Activated T-cell treated with anti-CD3 and anti-CD28 coated beads, Interleukin-2, amount 50 U/mL, for 48 hours (primary cell): ENCODE data around the gene CD109.
A peak's percentile ranks its signal among the peaks of the same experiment; 100 is the strongest.
"Not testable (repeated sequence)": the region's sequence is repeated elsewhere in the genome, so short reads cannot be mapped to it uniquely, and the experiment has no call there.

ENCODE experiments used
- DNase-seq, 2 experiments: peaks; one replicate each; pipeline ENCODE4 v3.0.0-alpha.2; 2020

CD109 gene

DNA sequence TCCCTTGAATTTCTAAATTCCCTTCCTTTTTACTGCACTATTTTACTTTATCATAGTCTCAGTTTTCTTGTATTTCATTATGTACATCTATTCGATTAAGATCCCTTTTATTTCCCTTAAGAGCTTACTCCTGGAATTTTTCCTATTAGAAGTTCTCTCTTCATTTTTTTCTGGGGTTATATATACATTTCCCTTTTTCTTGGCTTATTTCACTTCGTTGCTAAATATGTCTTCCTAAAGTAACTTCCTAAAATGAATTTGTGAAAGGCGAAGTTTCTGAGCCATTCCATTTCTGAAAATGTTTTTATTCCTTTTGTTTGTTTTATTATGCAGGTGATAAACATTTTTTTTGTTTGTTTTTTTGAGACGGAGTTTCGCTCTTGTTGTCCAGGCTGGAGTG lies 5.9 kb upstream of the CD109 start:
- DNase-seq = no peak

DNA sequence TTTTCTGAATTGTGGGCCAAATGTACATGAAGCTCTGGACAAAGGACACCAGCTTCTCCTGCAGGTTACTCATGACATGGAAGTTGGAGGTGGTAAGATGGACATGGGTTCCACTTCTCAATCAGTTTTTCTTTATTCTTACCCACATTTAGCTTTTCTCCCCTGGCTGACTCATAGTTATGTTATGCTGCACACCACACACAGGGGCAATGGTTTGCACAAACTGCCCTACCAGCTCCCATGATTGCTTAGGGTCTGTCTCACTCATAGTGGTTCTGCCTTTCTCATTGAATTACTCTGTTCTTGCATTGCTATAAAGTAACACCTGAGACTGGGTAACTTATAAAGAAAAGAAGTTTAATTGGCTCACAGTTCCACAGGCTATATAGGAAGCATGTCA lies 4.5 kb upstream of the CD109 start:
- no peak for DNase-seq

DNA sequence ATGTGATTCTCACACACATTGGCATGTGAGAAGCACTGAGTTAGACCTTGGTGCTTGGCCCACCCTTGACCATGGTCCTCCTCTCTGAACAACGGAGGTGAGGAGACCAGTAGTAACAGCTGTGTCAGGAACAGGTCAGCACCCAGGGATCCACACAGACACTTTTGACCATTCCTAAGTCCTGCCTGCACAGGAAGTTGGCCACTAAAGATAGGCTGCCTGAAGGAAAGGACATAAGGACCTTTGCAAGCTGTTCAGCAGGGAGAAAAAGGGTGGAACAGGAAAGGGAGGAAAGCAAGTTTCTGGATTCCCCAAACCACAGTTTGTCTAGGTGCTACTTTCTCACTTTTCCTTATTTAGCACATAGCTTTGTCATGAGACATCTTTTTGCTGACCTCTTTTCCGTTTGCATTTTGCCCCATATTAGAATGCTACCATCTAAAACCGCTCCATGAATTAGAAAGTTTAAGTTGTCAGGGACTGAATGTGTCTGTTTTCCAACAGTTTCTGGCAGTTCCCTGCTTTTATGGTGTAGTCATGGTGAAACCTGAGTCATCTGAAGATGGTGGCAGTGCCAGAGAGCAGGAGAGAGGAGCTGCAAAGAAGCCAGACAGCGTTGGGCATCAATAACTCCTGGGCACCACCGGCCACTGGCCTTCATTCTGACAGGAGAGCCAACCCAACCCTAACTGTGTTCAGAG lies 1.1 kb upstream of the CD109 start:
- peak; percentile 42 to 54 for DNase-seq

DNA sequence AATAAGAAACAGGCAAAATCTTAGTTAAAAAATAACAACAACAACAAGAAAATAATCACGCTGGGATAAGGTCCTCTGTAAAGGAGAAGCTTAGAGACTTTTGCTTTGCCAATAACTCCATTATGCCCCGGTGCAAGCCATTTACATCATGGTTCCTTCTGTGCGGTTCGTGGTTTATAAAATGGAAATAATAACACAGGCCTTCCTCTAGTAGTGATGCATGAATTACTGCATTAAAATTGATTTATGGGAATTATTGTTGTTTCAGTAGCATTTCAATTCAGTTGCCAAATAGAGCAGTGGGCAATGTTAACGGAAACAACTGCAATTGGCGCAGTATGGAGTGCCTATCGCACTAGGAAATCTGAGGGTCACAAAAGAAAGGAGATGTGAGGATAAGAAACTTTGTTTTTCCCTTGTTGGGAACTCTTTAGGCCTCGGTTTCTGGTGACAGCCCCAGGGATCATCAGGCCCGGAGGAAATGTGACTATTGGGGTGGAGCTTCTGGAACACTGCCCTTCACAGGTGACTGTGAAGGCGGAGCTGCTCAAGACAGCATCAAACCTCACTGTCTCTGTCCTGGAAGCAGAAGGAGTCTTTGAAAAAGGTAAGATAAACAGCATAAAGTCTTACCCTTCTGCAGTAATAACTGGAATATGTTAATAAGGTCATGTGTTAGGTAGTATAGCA lies 1.1 kb downstream of the CD109 start:
- DNase-seq = peak in 1 of 2 experiments; percentile 34

DNA sequence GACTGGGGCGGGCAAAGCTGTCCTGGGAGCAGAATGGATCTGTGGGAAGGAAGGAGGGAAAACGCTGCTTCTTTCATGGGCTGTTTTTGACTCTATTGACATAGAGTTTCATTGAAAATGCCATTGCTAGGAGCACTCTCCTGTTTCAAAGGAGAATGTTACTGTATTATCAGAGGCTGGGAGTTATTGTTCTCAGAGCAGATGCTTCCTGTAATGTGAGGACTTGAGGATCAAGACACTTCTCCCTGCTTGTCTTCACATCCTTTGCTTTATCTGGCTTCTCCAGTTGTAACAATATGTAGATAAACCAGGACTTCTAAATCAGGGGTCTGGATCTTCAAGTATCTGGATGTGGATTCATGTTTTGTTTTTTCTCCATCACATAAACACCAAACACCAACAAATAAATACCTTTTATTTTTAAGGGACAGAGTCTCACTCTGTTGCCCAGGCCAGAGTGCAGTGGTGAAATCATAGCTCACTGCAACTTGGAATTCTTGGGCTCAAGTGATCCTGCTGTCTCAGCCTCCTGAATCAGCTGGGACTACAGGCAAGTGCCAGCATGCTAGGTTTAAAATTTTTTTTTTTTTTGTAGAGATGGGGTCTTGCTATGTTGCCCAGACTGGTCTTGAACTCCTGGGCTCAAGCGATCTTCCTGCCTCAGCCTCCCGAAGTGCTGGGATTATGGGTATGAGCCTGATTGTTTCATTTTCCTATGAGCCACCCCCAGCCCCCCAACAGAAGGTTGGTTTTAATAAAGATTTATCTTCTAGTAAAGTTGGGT lies 3.9 kb downstream of the CD109 start:
- no peak for DNase-seq

DNA sequence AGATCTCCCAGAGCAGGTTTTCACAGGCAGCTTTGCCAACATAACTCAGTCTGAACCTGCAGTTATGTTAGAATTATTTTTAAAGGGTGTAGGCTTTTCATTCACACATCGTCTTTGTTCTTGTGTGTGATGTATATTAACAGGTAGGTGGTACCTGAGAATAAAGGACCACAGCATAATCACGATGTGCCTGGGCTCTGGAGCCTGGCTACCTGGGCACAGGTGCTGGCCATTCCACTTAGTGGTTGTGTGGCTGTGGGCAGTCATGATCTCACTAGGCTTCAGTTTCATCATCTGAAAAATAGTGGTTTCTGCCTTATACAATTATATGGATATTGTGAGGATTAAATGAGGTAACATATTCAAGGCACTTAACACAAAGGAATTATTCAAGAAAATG lies 6.4 kb downstream of the CD109 start:
- DNase-seq = no peak

DNA sequence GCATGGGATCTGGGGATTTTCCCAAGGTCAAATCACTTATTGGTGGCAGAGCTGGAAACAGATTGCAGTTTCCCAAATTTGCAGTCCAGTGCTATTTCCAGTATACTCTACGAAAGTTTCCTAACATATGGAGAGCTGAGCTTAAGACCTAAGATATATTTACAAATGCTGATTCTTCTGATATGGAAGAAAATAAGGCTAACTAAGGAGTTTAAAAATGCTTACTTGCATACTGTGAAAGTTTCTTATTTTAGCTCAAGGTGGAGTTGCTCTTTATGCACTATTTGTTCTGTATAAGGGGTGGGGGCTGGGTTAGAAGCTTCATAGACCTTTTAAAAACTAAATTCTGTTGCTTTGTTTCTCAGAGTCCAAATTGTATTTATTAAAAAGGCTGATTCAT lies 7.5 kb downstream of the CD109 start:
- no peak for DNase-seq

DNA sequence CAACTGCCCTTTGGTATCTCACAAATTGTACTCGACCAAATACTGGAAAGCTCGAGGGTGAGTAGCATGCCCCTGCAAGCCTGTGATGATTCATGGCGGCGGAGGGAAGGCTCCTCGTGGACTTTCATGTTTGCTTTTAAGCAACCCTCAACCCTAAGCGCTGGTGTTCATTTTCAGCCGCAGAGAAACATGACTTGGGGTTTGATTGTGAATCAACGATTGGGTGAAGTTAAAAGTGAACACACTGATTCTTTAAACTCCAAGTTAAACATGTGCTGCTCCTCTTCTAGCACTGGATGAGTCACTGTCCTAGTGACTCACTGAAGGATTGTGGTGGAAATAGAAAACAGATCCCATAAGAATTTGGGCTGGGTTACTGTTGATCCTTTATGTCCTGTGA lies 8.3 kb downstream of the CD109 start:
- peak; percentile 73 to 77 for DNase-seq

DNA sequence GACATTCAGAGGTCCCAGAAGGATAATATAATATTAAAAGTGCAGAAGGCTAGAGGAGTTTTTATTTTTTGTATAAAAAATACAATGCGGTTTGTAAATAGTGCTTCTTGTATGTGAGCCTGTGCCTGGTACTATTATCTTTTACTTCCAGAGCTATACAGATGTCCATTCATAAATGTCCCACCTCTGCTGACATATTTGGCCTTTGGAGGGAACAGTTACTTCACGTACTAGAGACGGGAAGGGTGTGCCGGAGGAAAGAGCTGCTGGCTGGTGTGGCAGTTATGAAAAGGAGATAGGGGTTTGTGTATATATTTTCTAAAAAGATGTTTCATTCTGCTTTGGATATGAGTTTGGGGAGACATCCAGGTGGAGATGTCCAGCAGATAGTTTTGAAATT lies 8.8 kb downstream of the CD109 start:
- no peak for DNase-seq

DNA sequence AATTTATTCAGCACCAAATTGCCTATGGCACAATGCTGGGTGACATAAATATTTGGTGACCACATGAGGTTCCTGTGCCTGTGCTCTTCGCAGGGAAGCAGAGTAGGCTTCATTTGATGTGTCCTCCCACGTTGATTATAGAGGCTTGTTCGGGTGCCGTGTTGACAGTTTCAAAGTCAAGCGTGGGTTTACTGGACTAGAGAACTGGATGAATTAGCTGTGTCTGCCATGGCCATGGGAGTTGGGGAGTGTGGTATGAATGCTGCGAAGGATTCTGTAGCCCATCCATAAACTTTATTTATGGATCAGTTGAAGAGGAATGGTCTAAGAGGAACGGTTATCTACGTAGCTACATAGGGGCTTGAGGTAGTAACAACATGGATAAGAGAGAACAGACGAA lies 11.0 kb downstream of the CD109 start:
- no peak for DNase-seq

DNA sequence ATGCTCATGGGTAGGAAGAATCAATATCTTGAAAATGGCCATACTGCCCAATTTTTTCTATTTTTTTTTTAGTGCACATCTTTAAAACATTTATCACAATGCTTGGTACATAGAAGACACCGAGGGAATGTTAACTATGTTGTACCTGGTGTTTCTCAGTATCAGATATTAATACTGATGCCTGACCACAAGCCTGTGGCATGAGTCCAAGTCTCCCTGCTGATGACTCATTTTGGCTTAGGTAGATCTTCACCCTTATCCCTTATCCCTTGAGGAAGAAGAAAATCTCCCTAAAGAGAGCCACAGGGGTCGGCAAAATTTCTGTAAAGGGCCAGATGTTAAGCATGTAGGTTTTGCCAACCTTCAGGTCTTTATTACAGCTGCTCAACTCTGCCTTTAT lies 14.5 kb downstream of the CD109 start:
- no peak for DNase-seq

DNA sequence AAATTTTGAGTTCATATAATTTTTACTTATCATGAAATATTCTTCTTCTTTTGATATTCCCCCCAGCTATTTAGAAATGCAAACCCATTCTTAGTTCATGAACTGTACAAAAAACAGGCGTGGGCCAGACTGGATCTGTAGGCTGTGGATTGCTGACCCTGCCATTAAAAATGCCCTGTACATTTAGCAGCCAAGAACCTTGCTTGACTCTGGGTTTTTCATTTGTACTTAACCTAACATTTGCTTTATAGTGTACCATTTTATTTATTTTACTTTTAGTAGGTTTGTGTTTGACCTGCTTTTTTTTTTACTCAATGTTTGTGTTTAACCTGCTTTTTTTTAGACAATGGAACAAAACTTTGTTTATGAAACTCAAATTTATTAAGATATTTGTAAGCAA lies 14.9 kb downstream of the CD109 start:
- no peak for DNase-seq

DNA sequence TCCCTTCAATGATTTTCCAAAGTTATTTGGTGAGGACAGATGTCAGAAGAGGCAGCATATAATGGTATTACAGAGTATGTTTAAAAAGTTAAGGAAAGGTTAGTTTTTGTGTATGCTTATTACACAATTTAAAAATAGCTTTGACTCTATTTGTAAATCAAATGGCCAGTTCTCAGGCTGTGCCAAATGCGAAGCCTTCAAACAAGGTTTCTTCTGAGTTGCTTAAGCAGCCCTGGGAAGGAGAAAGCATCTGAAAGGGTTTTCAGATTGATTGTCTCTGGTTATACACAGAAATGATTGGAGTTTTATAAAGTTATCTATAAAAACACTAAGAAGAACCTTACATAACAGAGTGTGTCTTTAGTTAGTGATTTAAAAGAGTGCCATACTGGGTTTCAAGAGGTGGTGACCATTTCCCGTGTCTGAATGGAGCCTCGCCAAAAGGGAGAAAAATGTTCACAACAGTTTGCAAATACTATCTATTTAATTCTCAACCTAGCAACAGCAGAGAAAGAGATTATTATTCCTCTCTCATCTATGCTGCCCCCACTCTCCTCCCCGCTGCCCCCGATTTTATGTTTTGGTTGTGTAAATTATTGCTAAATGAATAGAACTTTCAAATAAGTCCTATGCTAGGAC lies 16.7 kb downstream of the CD109 start:
- no peak for DNase-seq

DNA sequence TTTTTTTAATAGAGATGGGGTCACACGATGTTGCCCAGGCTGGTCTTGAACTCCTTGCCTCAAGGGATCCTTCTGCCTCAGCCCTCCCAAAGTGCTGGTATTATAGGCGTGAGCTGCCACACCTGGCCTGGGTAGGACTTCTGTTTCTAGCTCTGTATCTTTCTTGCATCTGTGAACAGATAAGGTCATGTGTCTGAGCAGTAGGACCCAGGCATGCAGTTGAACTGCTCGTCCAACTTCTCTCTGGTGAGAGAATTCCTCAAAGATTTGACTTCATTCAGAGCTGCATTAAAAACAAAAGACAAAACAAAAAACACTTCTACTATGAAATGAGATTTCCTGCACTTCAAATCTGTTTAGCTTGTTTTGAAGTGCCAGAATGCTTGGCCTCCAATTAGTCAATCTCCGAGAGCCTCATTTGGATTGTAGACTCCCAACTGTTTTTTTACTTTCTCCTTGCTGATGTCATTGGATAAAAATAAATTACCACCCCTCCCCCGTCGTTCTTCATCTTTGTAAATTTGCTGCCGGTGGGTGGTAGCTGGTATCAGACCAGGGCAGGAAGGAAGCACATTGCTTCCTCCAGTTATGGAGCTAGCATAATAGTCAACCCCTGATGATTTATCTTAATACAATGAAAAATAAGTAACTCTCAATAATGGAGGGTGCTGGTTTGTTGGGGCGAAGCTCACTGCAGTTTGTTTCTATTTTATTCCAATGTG lies 17.6 kb downstream of the CD109 start:
- DNase-seq = no peak

DNA sequence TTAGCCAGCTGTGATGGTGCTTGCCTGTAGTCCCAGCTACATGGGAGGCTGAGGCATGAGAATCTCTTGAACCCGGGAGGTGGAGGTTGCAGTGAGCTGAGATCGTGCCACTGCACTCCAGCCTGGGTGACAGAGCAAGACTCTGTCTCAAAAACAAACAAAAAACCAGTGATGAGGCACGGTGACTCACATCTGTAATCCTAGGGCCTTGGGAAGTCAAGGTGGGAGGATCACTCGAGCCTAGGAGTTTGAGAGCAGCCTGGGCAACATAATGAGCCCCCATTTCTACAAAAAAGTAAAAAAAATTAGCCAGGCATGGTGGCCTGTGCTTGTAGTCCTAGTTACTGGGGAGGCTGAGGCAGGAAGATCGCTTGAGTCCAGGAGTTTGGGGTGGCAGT lies 19.1 kb downstream of the CD109 start:
- DNase-seq = not testable (repeated sequence)

DNA sequence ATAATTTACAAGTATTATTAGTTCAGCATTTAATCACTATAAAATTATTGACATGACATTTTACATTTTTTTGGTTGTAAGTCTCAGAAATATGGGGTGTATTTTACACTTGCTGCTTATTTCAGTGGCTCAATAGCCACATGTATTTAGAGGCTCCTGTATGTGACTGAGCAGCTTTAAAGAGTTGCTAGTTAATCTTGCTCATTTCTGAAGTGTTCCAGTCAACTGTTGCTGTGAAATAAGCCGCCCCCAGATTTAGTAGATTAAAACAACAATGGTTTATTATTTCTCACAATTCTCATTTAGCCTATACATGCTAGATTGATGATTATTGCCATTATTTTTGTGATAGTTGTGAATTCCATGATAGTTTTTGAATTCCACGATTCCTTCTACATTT lies 23.0 kb downstream of the CD109 start:
- no peak for DNase-seq

DNA sequence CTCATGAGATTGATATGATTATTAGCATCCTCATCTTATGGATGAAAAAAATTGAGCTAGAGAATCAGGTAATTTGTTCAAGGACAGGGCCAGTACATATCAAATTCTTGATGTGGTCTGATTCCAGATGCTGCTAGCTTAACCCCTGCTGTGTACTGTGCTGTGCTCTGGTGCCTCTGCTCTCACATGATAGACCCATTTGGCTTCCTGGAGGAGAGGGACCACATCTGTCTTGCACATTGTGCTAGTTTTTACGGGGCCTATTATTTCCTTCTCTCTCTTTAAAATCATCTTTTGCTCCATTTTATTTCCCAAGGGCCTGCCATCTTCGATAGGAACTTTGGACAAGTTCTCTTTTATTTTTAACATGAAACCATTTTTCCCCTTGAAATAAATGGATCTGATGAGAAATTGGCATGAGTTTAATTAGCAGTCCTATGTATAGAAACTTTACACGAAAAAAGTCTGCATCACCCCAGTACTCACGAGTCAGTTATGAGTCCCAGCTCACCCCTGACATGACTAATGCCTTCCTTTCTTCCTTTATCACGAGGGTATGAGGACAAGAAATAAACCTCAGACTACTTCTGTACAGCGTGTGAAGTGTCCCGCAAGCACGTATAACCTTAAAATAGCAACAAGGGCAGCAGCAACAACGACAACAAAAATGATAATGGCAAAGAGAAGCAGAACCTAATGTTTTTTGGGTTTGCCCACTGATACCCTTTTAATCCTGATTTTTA lies 26.5 kb downstream of the CD109 start:
- DNase-seq = no peak

DNA sequence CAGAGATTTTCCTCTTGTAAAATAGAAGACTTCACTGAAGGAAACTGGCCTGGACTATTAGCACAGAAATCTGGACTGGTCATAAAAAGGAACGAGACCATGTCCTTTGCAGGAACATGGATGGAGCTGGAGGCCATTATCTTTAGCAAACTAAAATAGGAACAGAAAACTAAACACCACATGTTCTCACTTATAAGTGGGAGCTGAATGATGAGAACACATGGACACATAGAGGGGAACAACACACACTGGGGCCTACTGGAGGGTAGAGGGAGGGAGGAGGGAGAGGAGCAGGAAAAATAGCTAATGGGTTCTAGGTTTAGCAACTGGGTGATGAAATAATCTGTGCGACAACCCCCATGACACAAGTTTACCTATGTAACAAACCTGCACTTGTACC lies 27.5 kb downstream of the CD109 start:
- DNase-seq = not testable (repeated sequence)

DNA sequence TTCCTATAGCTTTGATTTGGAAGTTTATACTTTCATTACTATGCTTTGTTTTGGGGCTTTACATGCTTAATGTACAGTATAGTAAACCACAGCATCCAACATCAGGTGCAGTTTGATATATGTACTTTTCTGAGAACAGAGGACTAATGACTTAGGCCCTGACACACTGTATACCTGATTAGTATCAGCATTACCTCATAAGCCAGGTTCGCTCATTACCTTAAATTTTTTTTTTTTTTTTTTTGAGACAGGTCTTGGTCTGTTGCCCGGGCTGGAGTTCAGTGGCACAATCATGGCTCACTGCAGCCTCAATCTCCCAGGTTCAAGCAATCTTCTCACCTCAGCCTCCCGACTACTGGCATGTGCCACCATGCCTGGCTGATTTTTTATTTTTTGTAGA lies 28.4 kb downstream of the CD109 start:
- DNase-seq = no peak

DNA sequence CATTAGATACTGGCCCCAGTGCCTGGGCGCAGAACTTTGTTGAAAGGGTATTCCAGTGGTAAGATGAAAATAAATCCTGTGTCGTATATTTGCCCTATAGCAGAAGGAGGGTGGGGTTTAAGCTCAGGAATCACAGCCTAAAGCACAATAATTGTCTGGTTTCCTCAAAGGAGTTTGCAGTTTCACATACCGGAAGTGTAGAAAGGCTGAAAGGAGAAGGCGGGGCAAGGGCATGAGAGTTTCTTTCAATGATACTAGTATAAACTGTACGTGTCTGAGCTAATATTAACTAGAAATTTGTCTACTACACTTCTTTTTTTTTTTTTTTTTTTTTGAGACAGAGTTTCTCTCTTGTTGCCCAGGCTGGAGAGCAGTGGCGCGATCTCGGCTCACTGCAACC lies 29.2 kb downstream of the CD109 start:
- DNase-seq = not testable (repeated sequence)

DNA sequence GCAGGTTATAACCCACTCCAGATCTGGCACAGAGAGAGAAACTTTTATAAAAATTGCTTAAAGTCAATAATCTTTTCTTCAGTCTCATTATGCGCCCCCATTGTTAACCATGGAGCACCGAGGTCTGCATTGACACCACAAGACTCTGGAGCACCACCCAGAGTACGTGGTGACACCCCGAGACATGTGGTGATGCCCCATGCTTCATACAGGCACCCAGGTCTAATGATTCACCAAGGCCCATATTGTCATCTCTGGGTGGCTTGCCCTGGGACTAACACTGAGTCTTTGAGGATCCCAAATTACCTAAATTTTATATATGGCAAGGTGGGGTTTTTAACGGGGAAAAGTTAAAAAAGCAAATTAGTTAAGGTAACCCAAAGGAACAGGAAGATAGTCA lies 31.1 kb downstream of the CD109 start:
- no peak for DNase-seq

DNA sequence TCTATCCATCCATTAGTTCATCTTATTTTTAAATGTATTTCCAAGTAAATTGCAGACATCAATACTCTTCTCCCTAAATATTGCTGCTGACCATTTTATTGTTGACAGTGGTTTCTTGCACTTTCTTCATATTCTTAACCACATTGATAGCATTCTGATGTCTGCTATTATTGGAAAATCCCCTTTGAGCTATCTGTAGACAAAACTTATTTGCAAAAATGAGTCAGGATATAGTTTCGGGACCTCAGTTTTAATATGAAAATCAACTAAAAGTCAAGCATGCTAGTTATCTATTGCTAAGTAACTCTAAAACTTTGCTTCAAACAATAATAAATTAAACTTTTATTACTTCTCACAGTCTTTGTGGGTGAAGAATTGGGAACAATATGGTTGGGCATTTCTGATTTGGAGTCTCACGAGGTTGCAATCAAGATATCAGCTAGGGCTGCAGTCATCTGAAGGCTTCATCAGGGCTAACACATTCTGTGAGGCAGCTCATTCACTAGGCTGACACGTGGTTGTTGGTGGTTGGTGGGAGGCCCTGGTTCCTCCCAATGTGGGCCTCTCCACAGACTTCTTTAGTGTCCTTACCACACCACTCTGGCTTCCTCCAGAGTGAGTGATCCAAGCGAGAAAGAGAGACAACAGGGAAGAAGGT lies 32.7 kb downstream of the CD109 start:
- DNase-seq = peak; percentile 68 to 69
